ENCODE data around the gene CYTH2.

CYTH2 gene

DNA sequence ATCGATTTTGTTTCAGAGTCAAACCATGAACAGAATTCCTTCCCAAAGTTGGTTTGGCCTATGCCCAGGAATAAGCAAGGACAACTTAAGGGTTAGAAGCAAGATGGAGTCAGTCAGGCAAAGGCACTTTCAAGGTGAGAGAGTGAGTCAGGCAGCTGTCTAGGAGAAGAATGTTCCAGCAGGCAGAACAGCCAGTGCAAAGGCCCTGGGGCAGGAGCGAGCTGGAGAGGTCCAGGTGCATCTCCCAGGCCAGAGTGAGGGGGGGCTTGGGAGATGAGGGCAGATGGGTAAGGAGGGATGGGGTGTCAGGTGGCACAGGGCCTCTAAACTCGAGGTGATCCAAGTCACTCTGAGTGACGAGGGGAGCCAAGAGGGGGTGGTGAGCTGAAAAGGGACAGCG, 32.6 kb upstream of the CYTH2 start:
- H3K4me1 ChIP-seq = no peaks in the 10 kb centered on the region; the same call in 1 of the 2 replicates
- H3K4me3 ChIP-seq (ENCODE audit: low read depth, low read length) = no peak overlapping the region
- no peak for TF ChIP-seq CTCF (IDR thresholded peaks at IDR 0.05; ENCODE audit: low read depth, low read length)
- no peak for DNase-seq
- no peaks in the 10 kb centered on the region; the same call in 1 of the 2 replicates for H3K9me3 ChIP-seq
- peaks cover 8% of the 10 kb centered on the region for H3K27me3 ChIP-seq
- H3K36me3 ChIP-seq = no peaks in the 10 kb centered on the region

DNA sequence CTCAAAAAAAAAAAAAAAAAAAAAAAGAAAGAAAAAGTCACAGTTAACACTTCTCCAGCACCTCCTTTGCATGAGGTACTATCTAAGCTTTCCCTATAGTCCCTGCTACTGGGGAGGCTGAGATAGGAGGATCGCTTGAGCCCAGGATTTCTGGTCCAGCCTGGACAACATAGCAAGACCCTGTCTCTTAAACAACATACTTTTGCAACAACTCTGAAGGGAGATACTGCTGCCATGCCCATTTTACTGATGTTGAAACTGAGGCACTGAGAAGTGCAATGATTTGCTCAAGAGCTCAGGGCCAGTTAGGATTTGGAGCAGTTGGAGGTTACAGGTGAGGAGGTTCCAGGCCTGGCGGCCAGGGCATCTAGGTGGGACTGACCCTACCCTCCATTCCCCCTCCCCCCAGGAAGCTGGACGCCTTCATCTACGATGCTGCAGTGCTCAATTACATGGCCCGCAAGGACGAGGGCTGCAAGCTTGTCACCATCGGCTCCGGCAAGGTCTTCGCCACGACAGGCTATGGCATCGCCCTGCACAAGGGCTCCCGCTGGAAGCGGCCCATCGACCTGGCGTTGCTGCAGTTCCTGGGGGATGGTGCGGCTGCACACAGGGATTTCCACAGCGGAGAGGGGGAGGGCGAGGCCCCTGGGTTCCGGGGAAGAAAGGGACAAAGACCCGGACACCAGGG, 27.7 kb upstream of the CYTH2 start:
- no peak for DNase-seq
- peaks cover 5% of the 10 kb centered on the region; the same call in 1 of the 2 replicates for H3K4me1 ChIP-seq
- H3K27me3 ChIP-seq = peaks cover 40% of the 10 kb centered on the region
- TF ChIP-seq CTCF (IDR thresholded peaks at IDR 0.05; ENCODE audit: low read depth, low read length) = no peak
- H3K4me3 ChIP-seq (ENCODE audit: low read depth, low read length) = no peak overlapping the region
- no peaks in the 10 kb centered on the region for H3K36me3 ChIP-seq
- no peaks in the 10 kb centered on the region; the same call in 1 of the 2 replicates for H3K9me3 ChIP-seq

- Histone ChIP-seq H3K4me1 (peaks cover 5% of the 10 kb centered on the region; the same call in 1 of the 2 replicates), H3K27me3 (peaks cover 40% of the 10 kb centered on the region), H3K4me3 (ENCODE audit: low read depth, low read length) (no peak overlapping the region), H3K9me3 (no peaks in the 10 kb centered on the region; the same call in 1 of the 2 replicates), H3K36me3 (peaks cover 3% of the 10 kb centered on the region)
- TF ChIP-seq CTCF (IDR thresholded peaks at IDR 0.05; ENCODE audit: low read depth, low read length) = no peak
- no peak for DNase-seq
Measured at GRCh38 chr19:48442116-48443035, 26.8 kb upstream of the CYTH2 start.

DNA sequence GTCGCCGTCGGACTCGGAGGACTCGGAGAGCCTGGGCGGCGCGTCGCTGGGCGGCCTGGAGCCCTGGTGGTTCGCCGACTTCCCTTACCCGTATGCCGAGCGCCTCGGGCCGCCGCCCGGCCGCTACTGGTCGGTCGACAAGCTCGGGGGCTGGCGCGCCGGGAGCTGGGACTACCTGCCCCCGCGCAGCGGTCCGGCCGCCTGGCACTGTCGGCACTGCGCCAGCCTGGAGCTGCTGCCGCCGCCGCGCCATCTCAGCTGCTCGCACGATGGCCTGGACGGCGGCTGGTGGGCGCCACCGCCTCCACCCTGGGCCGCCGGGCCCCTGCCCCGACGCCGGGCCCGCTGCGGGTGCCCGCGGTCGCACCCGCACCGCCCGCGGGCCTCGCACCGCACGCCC, 25.9 kb upstream of the CYTH2 start:
- Histone ChIP-seq H3K36me3 (peaks cover 12% of the 10 kb centered on the region), H3K4me1 (peaks cover 5% of the 10 kb centered on the region; the same call in 1 of the 2 replicates), H3K9me3 (no peaks in the 10 kb centered on the region; the same call in 1 of the 2 replicates), H3K27me3 (peaks cover 34% of the 10 kb centered on the region), H3K4me3 (ENCODE audit: low read depth, low read length) (no peak overlapping the region)
- no peak for TF ChIP-seq CTCF (IDR thresholded peaks at IDR 0.05; ENCODE audit: low read depth, low read length)
- no peak for DNase-seq

- H3K9me3 ChIP-seq = no peaks in the 10 kb centered on the region; the same call in 1 of the 2 replicates
- peaks cover 16% of the 10 kb centered on the region for H3K36me3 ChIP-seq
- no peak for TF ChIP-seq CTCF (IDR thresholded peaks at IDR 0.05; ENCODE audit: low read depth, low read length)
- H3K4me1 ChIP-seq = peaks cover 5% of the 10 kb centered on the region; the same call in 1 of the 2 replicates
- DNase-seq = no peak
- H3K27me3 ChIP-seq = peaks cover 34% of the 10 kb centered on the region
- no peak overlapping the region for H3K4me3 ChIP-seq (ENCODE audit: low read depth, low read length)
Measured at GRCh38 chr19:48443731-48444128, 25.4 kb upstream of the CYTH2 start.

Measured in BE2C (cell line).